Measurements from ENCODE around the gene SEMA4C.
A peak's percentile ranks its signal among the peaks of the same experiment; 100 is the strongest.

SEMA4C gene

DNA sequence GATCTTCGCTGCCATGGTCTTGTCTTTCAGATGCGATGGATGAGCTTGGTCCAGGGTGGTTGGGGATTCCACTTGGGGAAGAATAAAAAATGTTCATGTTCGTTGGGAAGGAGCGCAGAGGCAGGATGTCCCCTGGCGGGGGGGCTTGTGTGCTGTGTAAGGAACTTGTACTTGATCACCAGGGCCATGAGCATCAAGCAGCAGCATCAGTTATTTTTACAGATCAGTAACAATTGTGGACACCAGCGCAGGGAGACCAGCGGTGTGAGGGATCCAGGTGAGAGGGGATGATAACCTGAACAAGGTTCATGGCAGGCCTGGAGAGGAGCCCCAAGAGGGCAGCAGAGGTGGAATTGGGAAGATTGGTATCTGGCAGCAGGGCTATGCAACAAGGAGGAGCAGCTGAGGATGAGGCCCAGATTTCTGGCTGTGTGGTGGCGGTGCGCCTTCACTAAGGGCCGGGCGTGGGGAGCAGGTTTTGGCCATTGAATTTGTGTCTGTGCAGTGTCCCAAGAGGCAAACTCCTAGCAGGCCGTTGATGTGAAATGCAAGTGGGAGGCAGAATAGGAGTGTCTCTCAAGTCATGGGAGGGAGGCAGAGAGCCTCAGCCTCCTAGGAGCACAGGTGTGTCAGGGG is 49.9 kb downstream of the SEMA4C start:
- DNase-seq (ENCODE audit: low read depth), result no peak

DNA sequence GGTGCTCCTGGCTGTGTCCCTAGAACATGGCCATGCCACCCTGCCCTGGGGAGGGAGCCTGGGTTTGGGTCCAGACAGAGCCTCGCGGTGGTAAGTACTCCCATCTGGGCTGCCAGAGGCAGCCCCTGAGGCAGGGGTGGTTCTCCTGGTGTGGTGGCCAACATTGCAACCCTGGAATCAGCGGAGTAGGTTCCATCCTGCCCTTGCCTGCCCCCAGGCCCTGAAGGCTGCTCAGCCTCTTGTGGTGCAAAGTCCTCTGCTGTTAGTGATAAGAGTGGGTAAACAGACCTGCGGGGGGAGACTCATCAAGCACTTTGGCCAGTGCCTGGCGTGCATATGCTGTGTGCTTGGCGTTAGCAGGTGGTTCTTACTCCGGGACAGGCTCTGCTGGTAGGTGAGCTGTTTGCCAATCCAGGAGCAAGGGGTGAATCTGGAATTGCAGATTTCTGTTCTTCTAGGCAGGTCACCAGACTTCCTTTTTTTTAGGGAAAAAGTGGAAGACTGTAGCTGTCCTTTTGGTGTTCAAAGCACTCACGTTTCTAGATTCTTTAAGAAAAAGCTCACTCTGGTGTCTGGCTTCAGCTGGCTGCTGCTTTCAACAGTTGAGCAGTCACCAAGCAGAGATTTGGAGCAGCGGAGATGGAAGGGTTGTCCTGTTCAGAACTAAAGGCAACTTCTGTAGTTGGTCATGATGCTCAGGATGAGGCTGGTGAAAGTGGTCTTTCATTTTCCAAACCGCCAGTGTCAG is 50.6 kb downstream of the SEMA4C start:
- no peak for DNase-seq (ENCODE audit: low read depth)

DNA sequence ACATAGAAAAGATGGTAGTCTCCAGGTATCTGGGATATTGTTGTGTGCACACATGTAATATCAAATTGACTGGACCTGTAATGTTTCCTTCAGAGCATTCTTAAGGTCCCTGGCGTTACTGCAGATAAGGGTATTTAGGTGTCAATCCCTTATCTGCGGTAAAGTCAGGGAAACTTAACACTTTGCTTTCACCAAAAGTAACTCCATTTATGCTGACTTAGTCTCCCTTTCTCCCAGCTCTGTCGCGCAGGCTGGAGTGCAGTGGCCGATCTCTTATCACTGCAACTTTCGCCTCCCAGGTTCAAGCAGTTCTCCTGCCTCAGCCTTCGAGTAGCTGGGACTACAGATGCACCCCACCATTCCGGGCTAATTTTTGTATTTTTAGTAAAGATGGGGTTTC is 52.0 kb downstream of the SEMA4C start:
- no peak for DNase-seq (ENCODE audit: low read depth)

DNA sequence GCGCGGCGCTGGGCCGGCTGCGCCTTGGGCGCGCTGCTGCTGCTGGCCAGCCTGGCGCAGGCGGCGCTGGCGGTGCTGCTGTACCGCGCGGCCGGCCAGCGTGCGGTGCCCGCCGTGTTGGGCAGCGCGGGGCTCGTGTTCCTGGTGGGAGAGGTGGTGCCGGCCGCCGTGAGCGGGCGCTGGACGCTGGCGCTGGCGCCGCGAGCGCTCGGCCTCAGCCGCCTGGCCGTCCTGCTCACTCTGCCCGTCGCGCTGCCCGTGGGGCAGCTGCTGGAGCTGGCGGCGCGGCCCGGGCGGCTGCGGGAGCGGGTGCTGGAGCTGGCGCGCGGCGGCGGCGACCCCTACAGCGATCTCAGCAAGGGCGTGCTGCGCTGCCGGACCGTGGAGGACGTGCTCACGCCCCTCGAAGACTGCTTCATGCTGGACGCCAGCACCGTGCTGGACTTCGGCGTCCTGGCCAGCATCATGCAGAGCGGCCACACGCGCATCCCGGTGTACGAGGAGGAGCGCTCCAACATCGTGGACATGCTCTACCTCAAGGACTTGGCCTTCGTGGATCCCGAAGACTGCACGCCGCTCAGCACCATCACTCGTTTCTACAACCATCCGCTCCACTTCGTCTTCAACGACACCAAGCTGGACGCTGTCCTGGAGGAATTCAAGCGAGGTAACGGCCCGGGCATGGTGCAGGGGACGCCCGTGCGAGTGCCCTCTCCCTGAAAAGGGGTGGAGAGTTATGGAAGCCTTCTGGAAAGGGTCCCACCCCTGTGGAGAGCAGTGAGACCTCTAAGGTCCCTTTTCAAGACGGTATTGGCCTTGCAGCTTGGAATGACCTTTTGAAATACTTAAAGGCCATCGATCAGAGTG is 52.8 kb downstream of the SEMA4C start:
- DNase-seq (ENCODE audit: low read depth), result no peak

DNA sequence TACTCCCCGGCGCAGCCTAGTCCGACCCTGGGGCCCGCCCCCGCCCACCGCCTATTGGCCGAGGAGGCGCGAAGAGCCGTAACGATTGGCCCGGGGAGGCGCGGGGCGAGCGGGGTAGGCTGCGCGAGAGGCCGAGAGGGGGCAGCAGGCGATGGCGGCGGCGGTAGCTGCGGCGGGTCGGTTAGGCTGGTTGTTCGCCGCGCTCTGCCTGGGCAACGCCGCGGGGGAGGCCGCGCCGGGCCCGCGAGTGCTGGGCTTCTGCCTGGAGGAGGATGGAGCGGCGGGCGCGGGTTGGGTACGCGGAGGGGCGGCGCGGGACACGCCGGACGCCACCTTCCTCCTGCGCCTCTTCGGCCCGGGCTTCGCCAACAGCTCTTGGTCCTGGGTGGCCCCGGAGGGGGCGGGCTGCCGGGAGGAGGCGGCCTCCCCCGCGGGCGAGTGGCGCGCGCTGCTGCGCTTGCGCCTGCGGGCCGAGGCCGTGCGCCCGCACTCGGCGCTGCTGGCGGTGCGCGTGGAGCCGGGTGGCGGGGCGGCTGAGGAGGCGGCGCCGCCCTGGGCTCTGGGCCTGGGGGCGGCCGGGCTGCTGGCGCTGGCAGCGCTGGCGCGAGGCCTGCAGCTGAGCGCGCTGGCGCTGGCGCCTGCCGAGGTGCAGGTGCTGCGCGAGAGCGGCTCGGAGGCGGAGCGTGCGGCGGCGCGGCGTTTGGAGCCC is 53.6 kb downstream of the SEMA4C start, which contains the start of gene CNNM3:
CNNM3 (plus strand) TSS at position 142 of the 709 bp plus-strand sequence; CDS start at position 152, 10 bp downstream.
- DNase-seq (ENCODE audit: low read depth), result peak; percentile 53

DNA sequence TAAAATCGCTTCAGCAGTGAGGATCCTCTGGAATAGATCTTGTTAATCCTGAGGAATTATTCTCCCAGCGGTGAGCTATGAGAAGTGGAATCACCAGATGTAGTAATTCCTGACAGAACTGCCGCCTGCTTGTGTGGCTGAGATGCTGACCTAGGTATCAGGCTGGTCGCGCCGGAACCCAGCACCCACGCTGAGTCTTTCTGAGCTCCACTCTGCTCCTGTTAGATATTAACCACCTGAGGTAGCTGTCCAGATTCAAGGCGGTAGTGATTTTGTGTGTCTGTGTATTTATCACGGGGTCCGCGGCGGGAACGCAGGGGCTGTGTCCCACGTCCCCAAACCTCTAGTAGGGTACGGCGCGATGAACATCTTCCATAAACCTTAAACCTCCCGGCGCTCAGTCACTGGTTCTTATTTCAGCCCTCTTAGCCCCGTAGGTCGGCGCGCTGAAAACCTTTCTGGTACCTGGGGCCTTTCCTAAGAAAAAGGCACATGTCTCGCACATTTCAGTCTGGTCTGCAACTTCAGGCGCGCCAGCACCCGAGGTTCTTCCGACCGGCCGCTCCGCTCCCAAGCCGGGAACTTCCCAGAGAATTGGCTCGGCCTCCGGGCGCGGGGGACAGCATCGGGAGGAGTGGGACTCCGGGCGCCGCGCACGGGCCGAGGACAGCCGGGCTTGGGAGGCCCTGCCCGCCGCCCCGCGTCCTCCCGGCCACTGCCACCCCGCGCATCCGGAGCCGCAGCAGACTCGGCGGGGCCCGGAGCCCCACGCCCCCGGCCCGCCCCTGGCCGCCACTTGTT is 54.4 kb downstream of the SEMA4C start:
- no peak for DNase-seq (ENCODE audit: low read depth)

DNA sequence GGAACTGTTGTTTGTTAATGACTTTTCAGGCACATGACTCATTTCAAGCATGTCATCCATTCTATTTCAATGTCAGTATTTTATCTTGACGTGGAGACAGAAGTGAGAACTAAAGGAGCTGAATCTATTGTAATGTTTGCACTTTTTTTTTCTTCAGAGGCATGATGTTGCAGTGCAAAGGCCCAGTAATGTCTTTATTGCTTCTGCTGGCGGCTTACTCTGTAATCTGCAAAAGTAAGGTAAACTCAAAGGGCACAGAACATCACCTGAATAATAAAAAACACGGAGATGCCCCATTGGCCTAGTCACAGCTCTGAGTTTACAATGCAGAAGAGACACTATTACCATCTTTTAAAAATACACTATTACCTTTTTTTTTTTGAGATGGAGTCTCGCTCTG is 56.2 kb downstream of the SEMA4C start:
- no peak for DNase-seq (ENCODE audit: low read depth)

DNA sequence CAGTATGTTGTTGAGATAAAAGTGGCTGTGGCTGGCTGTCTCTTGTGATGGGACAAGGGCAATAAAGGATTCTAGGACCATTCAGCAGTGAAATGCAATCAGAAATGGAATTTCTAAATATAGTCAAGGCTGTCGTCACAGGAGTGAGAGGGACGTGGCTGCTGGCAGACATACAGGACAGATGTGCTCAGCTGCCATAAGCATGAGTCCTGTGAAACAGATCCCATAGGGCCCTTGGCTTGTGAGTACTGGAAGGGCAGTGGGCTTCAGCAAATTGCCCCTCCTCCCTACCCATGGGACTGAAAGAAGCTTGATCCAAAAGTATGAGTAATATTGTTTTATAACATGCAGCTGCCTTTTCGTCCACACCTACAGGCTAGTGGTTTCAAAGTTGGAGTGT is 58.0 kb downstream of the SEMA4C start:
- no peak for DNase-seq (ENCODE audit: low read depth)

DNA sequence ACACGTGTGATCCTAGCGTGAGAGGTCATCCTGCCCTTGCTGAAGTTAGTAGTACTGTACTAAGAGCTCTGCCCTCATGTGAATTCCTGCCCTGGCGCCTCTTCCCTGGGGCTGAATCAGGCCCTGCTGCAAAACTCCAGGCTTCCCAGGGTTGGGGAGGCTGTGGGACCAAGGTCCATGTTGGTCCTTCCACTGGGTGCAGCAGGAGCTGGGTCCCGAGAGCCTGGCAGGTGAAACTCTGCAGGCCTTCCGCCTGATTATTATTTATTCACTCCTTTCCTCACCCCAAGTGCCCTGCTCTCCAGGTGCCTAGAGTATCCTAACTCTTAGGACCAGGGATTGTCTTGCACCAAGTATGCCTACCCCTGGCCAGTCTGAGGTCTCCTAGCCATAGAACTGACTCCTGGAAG is 59.1 kb downstream of the SEMA4C start:
- DNase-seq (ENCODE audit: low read depth), result no peak

DNA sequence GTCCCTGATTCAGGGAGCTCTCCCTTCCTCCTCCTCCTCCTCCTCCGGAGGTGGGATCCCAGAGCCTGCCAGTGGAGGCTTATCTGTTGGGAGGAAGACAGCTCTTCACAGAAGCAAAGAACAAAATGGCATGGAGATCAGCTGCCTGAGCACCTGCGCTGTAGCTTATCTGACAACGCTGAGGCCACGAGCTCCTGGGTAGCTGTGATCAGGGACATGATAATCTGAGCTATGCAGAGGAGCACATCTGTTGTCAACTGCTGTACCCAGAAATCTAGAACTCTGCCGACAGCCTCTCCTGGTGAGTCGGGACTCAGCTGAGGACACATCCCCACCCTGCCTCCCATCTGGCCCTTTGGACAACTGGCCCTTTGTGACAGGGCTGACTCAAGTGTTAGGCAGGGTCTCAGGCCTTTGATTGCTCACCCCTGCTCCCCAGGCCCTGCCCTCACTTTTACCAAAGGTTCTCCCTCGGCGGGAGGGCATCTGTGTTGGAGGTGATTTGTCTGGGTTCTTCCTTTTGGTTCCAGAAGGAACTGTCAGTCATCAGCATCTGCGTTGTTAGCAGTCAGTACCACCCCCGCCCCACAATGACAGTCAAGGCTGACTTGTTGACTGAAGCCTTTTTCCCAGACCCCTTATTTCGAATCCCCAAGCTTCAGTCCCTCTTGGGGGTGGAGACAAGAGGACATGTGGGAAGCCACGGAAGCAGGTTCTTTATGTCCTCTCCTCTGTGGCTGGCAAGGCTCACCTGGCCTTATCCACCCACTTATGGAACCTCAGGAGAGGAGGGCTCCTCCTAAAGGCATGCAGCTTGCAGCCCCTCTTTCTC is 59.7 kb downstream of the SEMA4C start:
- DNase-seq (ENCODE audit: low read depth), result no peak

Data from GM04503 (cell line).